ENCODE data around the gene ISLR. TPM values are rescaled to one million over a fixed set of nuclear protein-coding genes. Genes with fewer than 3 reads are reported as not detected.

The ISLR gene
- total and polyA plus RNA-seq, 2 experiments from 2014 or later = 0.55 TPM; not detected in 1

- Histone ChIP-seq H4K20me1 (replicated peaks; ENCODE audit: insufficient read depth) (no peaks in the 10 kb centered on the region), H3K36me3 (ENCODE audit: insufficient read depth) (no peaks in the 10 kb centered on the region), H3K27ac (ENCODE audit: low read depth) (no peak overlapping the region), H3K4me1 (ENCODE audit: insufficient read depth) (peaks cover 43% of the 10 kb centered on the region), H3K4me3 (no peak overlapping the region), H3K9me2 (ENCODE audit: insufficient read depth) (no peaks in the 10 kb centered on the region), H3K27me3 (ENCODE audit: insufficient read depth) (peaks cover 23% of the 10 kb centered on the region), H3F3A (replicated peaks; ENCODE audit: low read depth) (peaks cover 7% of the 10 kb centered on the region; the same call in 1 of the 2 replicates), H3K4me2 (peak overlapping the region; percentile 94), H2AFZ (no peak overlapping the region), H3K79me2 (replicated peaks; ENCODE audit: insufficient read depth) (no peaks in the 10 kb centered on the region)
- peaks cover 26% of the 10 kb centered on the region for H3K27me3 Mint-ChIP-seq (ENCODE audit: insufficient read depth, low read depth, poor library complexity)
- no peaks in the 10 kb centered on the region for H3K9me3 Mint-ChIP-seq
- DNase-seq (ENCODE audit: low spot score) (no peak), ATAC-seq (no peak)
- TF ChIP-seq ZNF331 (CRISPR knock-in tag; IDR thresholded peaks at IDR 0.05; ENCODE audit: low read depth) (no peak), CREB1 (CRISPR knock-in tag; IDR thresholded peaks at IDR 0.05; ENCODE audit: low read depth) (no peak)
- H3K4me1 Mint-ChIP-seq = peaks cover 58% of the 10 kb centered on the region
- no peak overlapping the region; the same call in 2 of the 3 replicates for H3K4me3 Mint-ChIP-seq
- no peak overlapping the region for H3K27ac Mint-ChIP-seq
- peaks cover 3% of the 10 kb centered on the region; the same call in 2 of the 3 replicates for H3K36me3 Mint-ChIP-seq (ENCODE audit: low read depth)
Observed at GRCh38 chr15:74200871-74201419, 27.4 kb downstream of the ISLR start.

GRCh38 chr15:74201710-74202420, 28.4 kb downstream of the ISLR start:
- DNase-seq (ENCODE audit: low spot score) (no peak), ATAC-seq (no peak)
- H3K27ac Mint-ChIP-seq = no peak overlapping the region
- no peaks in the 10 kb centered on the region for H3K9me2 ChIP-seq (ENCODE audit: insufficient read depth)
- H3K4me1 Mint-ChIP-seq = peaks cover 64% of the 10 kb centered on the region
- peaks cover 25% of the 10 kb centered on the region for H3K27me3 Mint-ChIP-seq (ENCODE audit: insufficient read depth, low read depth, poor library complexity)
- H3K36me3 ChIP-seq (ENCODE audit: insufficient read depth) = no peaks in the 10 kb centered on the region
- H3K36me3 Mint-ChIP-seq (ENCODE audit: low read depth) = peaks cover 3% of the 10 kb centered on the region; the same call in 2 of the 3 replicates
- H3K27ac ChIP-seq (ENCODE audit: low read depth) = peak overlapping the region; percentile 28; the same call in 1 of the 2 replicates
- TF ChIP-seq CTCF (conservative IDR thresholded peaks at IDR 0.05; ENCODE audit: low read depth in 2 of 2) = no peak
- no peak for TF ChIP-seq EZH2 (IDR thresholded peaks at IDR 0.05; ENCODE audit: low read depth, unreplicated experiment)
- H2AFZ ChIP-seq = peak overlapping the region; percentile 78; the same call in 1 of the 2 replicates
- peaks cover 7% of the 10 kb centered on the region; the same call in 1 of the 2 replicates for H3F3A ChIP-seq (replicated peaks; ENCODE audit: low read depth)
- H3K4me1 ChIP-seq (ENCODE audit: insufficient read depth) = peaks cover 43% of the 10 kb centered on the region
- H3K4me3 ChIP-seq = peak overlapping the region; percentile 55
- peak overlapping the region; percentile 82 for H3K4me3 Mint-ChIP-seq
- no peaks in the 10 kb centered on the region for H3K79me2 ChIP-seq (replicated peaks; ENCODE audit: insufficient read depth)
- no peaks in the 10 kb centered on the region for H3K9me3 Mint-ChIP-seq
- H3K27me3 ChIP-seq (ENCODE audit: insufficient read depth) = peaks cover 26% of the 10 kb centered on the region
- peak overlapping the region; percentile 94 for H3K4me2 ChIP-seq
- no peaks in the 10 kb centered on the region for H4K20me1 ChIP-seq (replicated peaks; ENCODE audit: insufficient read depth)

Data from GM23338 (cell line).